ENCODE measurements around the gene MZT2B.
"Not testable (repeated sequence)": the region's sequence is repeated elsewhere in the genome, so short reads cannot be mapped to it uniquely, and the experiment has no call there.

The MZT2B gene

GRCh38 chr2:130188958-130189357 lies 6.9 kb downstream of the MZT2B start:
- not testable (repeated sequence) for H3K9me3 ChIP-seq (ENCODE audit: control insufficient read depth, low read length); H3K36me3 ChIP-seq (ENCODE audit: control insufficient read depth, insufficient read depth, low read length); H3K27me3 ChIP-seq (ENCODE audit: control insufficient read depth, insufficient read depth, low read length, poor library complexity, severe bottlenecking); H3K4me3 ChIP-seq (ENCODE audit: insufficient read depth, low read depth, low read length); H3K27ac ChIP-seq (ENCODE audit: insufficient read depth, low read depth, low read length, poor library complexity, severe bottlenecking); H3K4me1 ChIP-seq (ENCODE audit: control insufficient read depth, insufficient read depth, low read length)
- WGBS, 2 experiments: 92% methylated on average over 3 to 4 of the region's 4 CpGs

GRCh38 chr2:130190237-130190636 lies 8.2 kb downstream of the MZT2B start:
- Histone ChIP-seq H3K4me1 (ENCODE audit: control insufficient read depth, insufficient read depth, low read length) (no peaks in the 10 kb centered on the region), H3K9me3 (ENCODE audit: control insufficient read depth, low read length) (no peaks in the 10 kb centered on the region), H3K4me3 (ENCODE audit: insufficient read depth, low read depth, low read length) (no peak overlapping the region), H3K27ac (ENCODE audit: insufficient read depth, low read depth, low read length, poor library complexity, severe bottlenecking) (no peak overlapping the region), H3K36me3 (ENCODE audit: control insufficient read depth, insufficient read depth, low read length) (no peaks in the 10 kb centered on the region), H3K27me3 (ENCODE audit: control insufficient read depth, insufficient read depth, low read length, poor library complexity, severe bottlenecking) (no peaks in the 10 kb centered on the region)
- WGBS, 2 experiments: 93 to 95% methylated on average over 15 of the region's 15 CpGs

GRCh38 chr2:130191319-130191718 lies 9.3 kb downstream of the MZT2B start:
- H3K27ac ChIP-seq (ENCODE audit: insufficient read depth, low read depth, low read length, poor library complexity, severe bottlenecking); H3K4me3 ChIP-seq (ENCODE audit: insufficient read depth, low read depth, low read length); H3K36me3 ChIP-seq (ENCODE audit: control insufficient read depth, insufficient read depth, low read length); H3K9me3 ChIP-seq (ENCODE audit: control insufficient read depth, low read length); H3K27me3 ChIP-seq (ENCODE audit: control insufficient read depth, insufficient read depth, low read length, poor library complexity, severe bottlenecking); H3K4me1 ChIP-seq (ENCODE audit: control insufficient read depth, insufficient read depth, low read length): not testable (repeated sequence)
- WGBS, 2 experiments: 90 to 93% methylated on average over 6 of the region's 6 CpGs

GRCh38 chr2:130192451-130192850 lies 10.4 kb downstream of the MZT2B start:
- WGBS, 2 experiments: 80 to 85% methylated on average over 3 of the region's 3 CpGs
- H3K27me3 ChIP-seq (ENCODE audit: control insufficient read depth, insufficient read depth, low read length, poor library complexity, severe bottlenecking); H3K36me3 ChIP-seq (ENCODE audit: control insufficient read depth, insufficient read depth, low read length); H3K9me3 ChIP-seq (ENCODE audit: control insufficient read depth, low read length); H3K4me1 ChIP-seq (ENCODE audit: control insufficient read depth, insufficient read depth, low read length); H3K27ac ChIP-seq (ENCODE audit: insufficient read depth, low read depth, low read length, poor library complexity, severe bottlenecking); H3K4me3 ChIP-seq (ENCODE audit: insufficient read depth, low read depth, low read length): not testable (repeated sequence)

GRCh38 chr2:130193824-130194223 lies 11.8 kb downstream of the MZT2B start:
- H3K9me3 ChIP-seq (ENCODE audit: control insufficient read depth, low read length); H3K36me3 ChIP-seq (ENCODE audit: control insufficient read depth, insufficient read depth, low read length); H3K27me3 ChIP-seq (ENCODE audit: control insufficient read depth, insufficient read depth, low read length, poor library complexity, severe bottlenecking); H3K4me1 ChIP-seq (ENCODE audit: control insufficient read depth, insufficient read depth, low read length); H3K4me3 ChIP-seq (ENCODE audit: insufficient read depth, low read depth, low read length); H3K27ac ChIP-seq (ENCODE audit: insufficient read depth, low read depth, low read length, poor library complexity, severe bottlenecking): not testable (repeated sequence)
- 86 to 87% methylated on average over 15 to 17 of the region's 22 CpGs for WGBS, 2 experiments

GRCh38 chr2:130195089-130195635 lies 13.1 kb downstream of the MZT2B start:
- not testable (repeated sequence) for H3K4me3 ChIP-seq (ENCODE audit: insufficient read depth, low read depth, low read length); H3K9me3 ChIP-seq (ENCODE audit: control insufficient read depth, low read length); H3K36me3 ChIP-seq (ENCODE audit: control insufficient read depth, insufficient read depth, low read length); H3K27ac ChIP-seq (ENCODE audit: insufficient read depth, low read depth, low read length, poor library complexity, severe bottlenecking); H3K4me1 ChIP-seq (ENCODE audit: control insufficient read depth, insufficient read depth, low read length); H3K27me3 ChIP-seq (ENCODE audit: control insufficient read depth, insufficient read depth, low read length, poor library complexity, severe bottlenecking)
- 89 to 95% methylated on average over 9 of the region's 9 CpGs for WGBS, 2 experiments

- WGBS, 2 experiments: 89 to 94% methylated on average over 9 to 10 of the region's 13 CpGs
- not testable (repeated sequence) for H3K36me3 ChIP-seq (ENCODE audit: control insufficient read depth, insufficient read depth, low read length)
Observed at GRCh38 chr2:130196052-130196451, 14.0 kb downstream of the MZT2B start.

GRCh38 chr2:130198343-130198742 lies 16.3 kb downstream of the MZT2B start, which contains the start of gene TUBA3E:
TSS of gene TUBA3E (minus strand) at chr2:130198439. CDS start at chr2:130198360, 79 bp downstream.
- no peaks in the 10 kb centered on the region for H3K4me1 ChIP-seq (ENCODE audit: control insufficient read depth, insufficient read depth, low read length)
- no peaks in the 10 kb centered on the region for H3K36me3 ChIP-seq (ENCODE audit: control insufficient read depth, insufficient read depth, low read length)
- H3K27ac ChIP-seq (ENCODE audit: insufficient read depth, low read depth, low read length, poor library complexity, severe bottlenecking): no peak within 1 kb of the TSS
- H3K27me3 ChIP-seq (ENCODE audit: control insufficient read depth, insufficient read depth, low read length, poor library complexity, severe bottlenecking): no peaks in the 10 kb centered on the region
- WGBS, 2 experiments: 95 to 97% methylated on average over 26 of the region's 26 CpGs
- H3K9me3 ChIP-seq (ENCODE audit: control insufficient read depth, low read length): no peaks in the 10 kb centered on the region
- H3K4me3 ChIP-seq (ENCODE audit: insufficient read depth, low read depth, low read length): no peak within 1 kb of the TSS

More at GRCh38 chr2:130196052-130196451, 14.0 kb downstream of the MZT2B start:
- H3K4me1 ChIP-seq (ENCODE audit: control insufficient read depth, insufficient read depth, low read length); H3K27ac ChIP-seq (ENCODE audit: insufficient read depth, low read depth, low read length, poor library complexity, severe bottlenecking); H3K9me3 ChIP-seq (ENCODE audit: control insufficient read depth, low read length); H3K27me3 ChIP-seq (ENCODE audit: control insufficient read depth, insufficient read depth, low read length, poor library complexity, severe bottlenecking); H3K4me3 ChIP-seq (ENCODE audit: insufficient read depth, low read depth, low read length): not testable (repeated sequence)

GRCh38 chr2:130202518-130202917 lies 20.5 kb downstream of the MZT2B start:
- H3K4me1 ChIP-seq (ENCODE audit: control insufficient read depth, insufficient read depth, low read length); H3K36me3 ChIP-seq (ENCODE audit: control insufficient read depth, insufficient read depth, low read length); H3K9me3 ChIP-seq (ENCODE audit: control insufficient read depth, low read length); H3K27ac ChIP-seq (ENCODE audit: insufficient read depth, low read depth, low read length, poor library complexity, severe bottlenecking); H3K27me3 ChIP-seq (ENCODE audit: control insufficient read depth, insufficient read depth, low read length, poor library complexity, severe bottlenecking); H3K4me3 ChIP-seq (ENCODE audit: insufficient read depth, low read depth, low read length): not testable (repeated sequence)
- 64% methylated on average over 1 of the region's 7 CpGs; no CpG with 5 or more reads in 1 of the 2 experiments for WGBS, 2 experiments

- H3K27me3 ChIP-seq (ENCODE audit: control insufficient read depth, insufficient read depth, low read length, poor library complexity, severe bottlenecking); H3K4me3 ChIP-seq (ENCODE audit: insufficient read depth, low read depth, low read length); H3K36me3 ChIP-seq (ENCODE audit: control insufficient read depth, insufficient read depth, low read length); H3K9me3 ChIP-seq (ENCODE audit: control insufficient read depth, low read length); H3K27ac ChIP-seq (ENCODE audit: insufficient read depth, low read depth, low read length, poor library complexity, severe bottlenecking); H3K4me1 ChIP-seq (ENCODE audit: control insufficient read depth, insufficient read depth, low read length): not testable (repeated sequence)
- 92 to 97% methylated on average over 2 to 3 of the region's 3 CpGs for WGBS, 2 experiments
Observed at GRCh38 chr2:130203150-130203549, 21.1 kb downstream of the MZT2B start.

GRCh38 chr2:130207051-130207450 lies 25.0 kb downstream of the MZT2B start:
- H3K27ac ChIP-seq (ENCODE audit: insufficient read depth, low read depth, low read length, poor library complexity, severe bottlenecking); H3K4me1 ChIP-seq (ENCODE audit: control insufficient read depth, insufficient read depth, low read length); H3K4me3 ChIP-seq (ENCODE audit: insufficient read depth, low read depth, low read length); H3K9me3 ChIP-seq (ENCODE audit: control insufficient read depth, low read length); H3K36me3 ChIP-seq (ENCODE audit: control insufficient read depth, insufficient read depth, low read length); H3K27me3 ChIP-seq (ENCODE audit: control insufficient read depth, insufficient read depth, low read length, poor library complexity, severe bottlenecking): not testable (repeated sequence)
- WGBS, 2 experiments: 91 to 94% methylated on average over 11 to 12 of the region's 13 CpGs
